ENCODE data around the gene DEFB112.

Gene DEFB112

DNA sequence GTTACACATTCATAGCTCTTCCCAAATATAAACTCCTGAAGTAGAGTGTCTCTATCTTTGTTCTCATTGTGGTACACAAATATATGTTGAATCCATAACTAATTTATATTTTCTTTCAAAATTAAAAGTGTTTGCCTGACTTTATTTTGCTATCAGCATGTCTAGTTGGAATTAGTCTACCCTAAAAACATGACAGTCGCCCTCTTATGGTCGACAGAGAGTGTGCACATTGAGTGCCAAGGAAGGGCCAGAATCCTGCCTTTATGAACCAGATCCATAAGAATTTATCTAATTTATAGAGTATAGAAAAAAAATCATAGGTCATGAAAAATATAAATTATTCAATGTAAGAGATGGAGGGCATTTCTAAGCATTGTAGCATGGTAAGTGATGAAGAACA, 12.3 kb upstream of the DEFB112 start:
- no peak overlapping the region for H3K27ac Mint-ChIP-seq
- H3K36me3 Mint-ChIP-seq (ENCODE audit: insufficient read depth), result no peaks in the 10 kb centered on the region
- no peaks in the 10 kb centered on the region for H3K4me1 Mint-ChIP-seq (ENCODE audit: low read depth in 2 of 2)
- DNase-seq (no peak), ATAC-seq (replicated peaks) (no peak)
- H3K27me3 Mint-ChIP-seq, result no peaks in the 10 kb centered on the region
- no peak overlapping the region for H3K4me3 Mint-ChIP-seq
- H3K9me3 Mint-ChIP-seq, result peaks cover 6 to 10% of the 10 kb centered on the region in 2 donors

DNA sequence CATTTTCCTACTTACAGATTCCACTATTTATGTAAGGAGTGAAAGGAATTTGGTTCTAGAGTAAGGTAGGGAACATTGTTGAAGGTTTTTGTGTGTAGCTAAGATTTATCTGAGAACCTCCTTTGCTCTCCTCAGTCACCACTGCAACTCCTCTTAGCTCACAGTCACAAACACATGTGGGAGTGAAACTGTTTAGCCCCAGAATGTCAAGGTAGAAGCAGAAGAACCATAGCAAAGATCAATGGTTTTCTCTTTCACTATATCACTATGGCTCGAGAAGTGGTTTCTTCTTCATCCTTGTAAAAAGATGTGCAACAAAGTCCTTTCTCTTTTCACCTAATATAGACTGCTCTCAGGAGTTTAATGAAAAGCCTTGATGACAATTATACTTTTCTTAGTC, 6.5 kb upstream of the DEFB112 start:
- Mint-ChIP-seq H3K4me1 (ENCODE audit: low read depth in 2 of 2) (no peaks in the 10 kb centered on the region), H3K4me3 (no peak overlapping the region), H3K9me3 (peaks cover 2 to 7% of the 10 kb centered on the region in 2 donors), H3K27ac (no peak overlapping the region), H3K36me3 (ENCODE audit: insufficient read depth) (no peaks in the 10 kb centered on the region), H3K27me3 (no peaks in the 10 kb centered on the region)
- ATAC-seq (replicated peaks), result no peak
- no peak for DNase-seq

- Mint-ChIP-seq H3K36me3 (ENCODE audit: insufficient read depth) (no peaks in the 10 kb centered on the region), H3K4me1 (ENCODE audit: low read depth in 2 of 2) (no peaks in the 10 kb centered on the region), H3K27me3 (no peaks in the 10 kb centered on the region), H3K27ac (no peak overlapping the region), H3K4me3 (no peak overlapping the region), H3K9me3 (peaks cover 0 to 8% of the 10 kb centered on the region in 2 donors)
- ATAC-seq (replicated peaks), result no peak
- no peak for DNase-seq
These were observed 2.7 kb downstream of the DEFB112 start for GRCh38 chr6:50047026-50047425.

GRCh38 chr6:50030777-50031562, 18.8 kb downstream of the DEFB112 start:
- DNase-seq (no peak), ATAC-seq (replicated peaks) (no peak)
- no peaks in the 10 kb centered on the region for H3K27me3 Mint-ChIP-seq
- H3K36me3 Mint-ChIP-seq (ENCODE audit: insufficient read depth), result no peaks in the 10 kb centered on the region
- no peak overlapping the region for H3K27ac Mint-ChIP-seq
- H3K9me3 Mint-ChIP-seq, result peaks cover 7 to 25% of the 10 kb centered on the region in 2 donors
- H3K4me1 Mint-ChIP-seq (ENCODE audit: low read depth in 2 of 2), result no peaks in the 10 kb centered on the region
- no peak overlapping the region for H3K4me3 Mint-ChIP-seq

GRCh38 chr6:50030350-50030749, 19.4 kb downstream of the DEFB112 start:
- no peaks in the 10 kb centered on the region for H3K4me1 Mint-ChIP-seq (ENCODE audit: low read depth in 2 of 2)

GRCh38 chr6:50025258-50025657, 24.5 kb downstream of the DEFB112 start:
- ATAC-seq (replicated peaks), result no peak
- Mint-ChIP-seq H3K27ac (no peak overlapping the region), H3K9me3 (peaks cover 10 to 24% of the 10 kb centered on the region in 2 donors), H3K36me3 (ENCODE audit: insufficient read depth) (peaks cover 4% of the 10 kb centered on the region), H3K4me3 (no peak overlapping the region), H3K4me1 (ENCODE audit: low read depth in 2 of 2) (no peaks in the 10 kb centered on the region), H3K27me3 (no peaks in the 10 kb centered on the region)
- DNase-seq, result no peak

More at GRCh38 chr6:50030350-50030749, 19.4 kb downstream of the DEFB112 start:
- ATAC-seq (replicated peaks) (no peak), DNase-seq (no peak)
- no peak overlapping the region for H3K4me3 Mint-ChIP-seq
- peaks cover 2% of the 10 kb centered on the region for H3K36me3 Mint-ChIP-seq (ENCODE audit: insufficient read depth)
- peaks cover 13 to 32% of the 10 kb centered on the region in 2 donors for H3K9me3 Mint-ChIP-seq
- H3K27me3 Mint-ChIP-seq, result no peaks in the 10 kb centered on the region
- H3K27ac Mint-ChIP-seq, result no peak overlapping the region

GRCh38 chr6:50021894-50022293, 27.8 kb downstream of the DEFB112 start, which contains the start of gene DEFB110:
TSS of gene DEFB110 (minus strand) at chr6:50021994. CDS start at chr6:50021935, 59 bp downstream.
- H3K27ac Mint-ChIP-seq, result no peak within 1 kb of the TSS
- no peaks in the 10 kb centered on the region for H3K4me1 Mint-ChIP-seq (ENCODE audit: low read depth in 2 of 2)
- DNase-seq (no peak), ATAC-seq (replicated peaks) (no peak)
- H3K4me3 Mint-ChIP-seq, result no peak within 1 kb of the TSS
- H3K9me3 Mint-ChIP-seq, result peaks cover 10 to 22% of the 10 kb centered on the region in 2 donors
- H3K36me3 Mint-ChIP-seq (ENCODE audit: insufficient read depth), result peaks cover 4% of the 10 kb centered on the region
- H3K27me3 Mint-ChIP-seq, result no peaks in the 10 kb centered on the region

DNA sequence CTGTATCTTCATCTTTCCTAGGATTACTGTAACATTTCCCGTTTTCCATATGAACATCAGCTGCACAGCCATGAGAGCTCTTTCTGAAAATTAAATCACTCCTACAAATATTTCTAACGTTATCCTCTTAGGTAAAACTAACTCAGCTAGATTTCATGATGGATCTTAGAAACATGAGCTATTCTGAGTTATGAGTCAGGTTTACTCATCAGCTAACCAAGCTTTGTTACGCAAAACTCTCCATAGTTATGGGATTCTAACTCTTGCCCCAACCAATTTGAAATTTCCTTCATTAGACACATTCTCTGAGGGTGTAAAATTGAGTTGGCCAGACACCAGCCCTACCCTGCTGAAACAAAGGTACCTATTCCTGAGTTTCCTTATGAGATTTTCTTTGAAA, 41.9 kb downstream of the DEFB112 start:
- DNase-seq (no peak), ATAC-seq (replicated peaks) (no peak)
- no peaks in the 10 kb centered on the region for H3K27me3 Mint-ChIP-seq
- no peaks in the 10 kb centered on the region for H3K36me3 Mint-ChIP-seq (ENCODE audit: insufficient read depth)
- H3K9me3 Mint-ChIP-seq, result peaks cover 0 to 10% of the 10 kb centered on the region in 2 donors
- no peak overlapping the region for H3K27ac Mint-ChIP-seq
- no peaks in the 10 kb centered on the region for H3K4me1 Mint-ChIP-seq (ENCODE audit: low read depth in 2 of 2)
- no peak overlapping the region for H3K4me3 Mint-ChIP-seq

DNA sequence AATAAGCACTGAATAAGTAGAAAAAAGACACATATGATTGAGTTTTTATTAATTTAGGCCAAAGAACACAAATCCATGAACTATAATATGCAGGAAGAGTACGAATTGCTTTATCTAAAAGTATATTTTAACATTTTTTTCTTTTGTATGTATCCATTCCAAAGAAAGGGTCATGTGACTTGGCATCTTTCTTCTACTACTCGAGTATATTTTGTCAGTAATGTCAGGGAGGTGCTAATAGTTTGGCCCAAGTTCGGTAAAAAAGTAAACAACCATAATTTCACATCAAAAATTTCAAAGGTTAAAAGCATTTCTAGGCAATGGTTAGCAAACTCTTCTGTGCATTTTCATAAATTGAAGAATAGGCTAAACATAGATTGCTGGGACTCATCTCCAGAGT, 46.6 kb downstream of the DEFB112 start:
- Mint-ChIP-seq H3K27ac (no peak overlapping the region), H3K9me3 (peaks cover 10 to 21% of the 10 kb centered on the region in 2 donors), H3K4me1 (ENCODE audit: low read depth in 2 of 2) (no peaks in the 10 kb centered on the region), H3K27me3 (no peaks in the 10 kb centered on the region), H3K4me3 (no peak overlapping the region), H3K36me3 (ENCODE audit: insufficient read depth) (no peaks in the 10 kb centered on the region)
- no peak for ATAC-seq (replicated peaks)
- no peak for DNase-seq

- Mint-ChIP-seq H3K4me1 (ENCODE audit: low read depth in 2 of 2) (no peaks in the 10 kb centered on the region), H3K27me3 (no peaks in the 10 kb centered on the region), H3K27ac (no peak overlapping the region), H3K9me3 (peaks cover 0 to 4% of the 10 kb centered on the region in 2 donors), H3K36me3 (ENCODE audit: insufficient read depth) (no peaks in the 10 kb centered on the region), H3K4me3 (no peak overlapping the region)
- ATAC-seq (replicated peaks) (no peak), DNase-seq (no peak)
These were observed 54.5 kb downstream of the DEFB112 start for GRCh38 chr6:49995278-49995677.
